Endothelial cell of umbilical vein (primary cell): ENCODE results near the gene TNFRSF1B. TPM values are rescaled to one million over a fixed set of nuclear protein-coding genes. Genes with fewer than 3 reads are reported as not detected.

Source experiments
- BruUV-seq: library from RNA; stranded (reverse); fragments of 400-500 nt; replicated peaks from 2 replicates; lab custom pipeline; 2021; lab: Mats Ljungman, UMichigan
- CTCF ChIA-PET: fragments of 300-600, 350-600 bp; sonication (Branson Sonifier 250); formaldehyde crosslinking; loops from one replicate; lab custom pipeline; 2021; ENCODE audit warnings: antibody characterized with exemption, inconsistent platforms; lab: Charles Lee
- POLR2A ChIA-PET: fragments of 300-600, 350-600 bp; sonication (Branson Sonifier 250); formaldehyde crosslinking; loops from one replicate; lab custom pipeline; 2021; ENCODE audit warnings: antibody characterized with exemption, inconsistent platforms; lab: Charles Lee
- DNase-seq: peaks from one replicate; pipeline ENCODE4 v3.0.0-alpha.2; 2011; ENCODE audit warnings: low read depth, low spot score
- FAIRE-seq: peaks from 2 replicates; lab custom pipeline; 2011; peaks lifted over from hg19 to GRCh38; lab: Jason Lieb, UNC
- H2AFZ ChIP-seq: 2 replicates; pipeline ENCODE4 v1.6.0; 2012; ENCODE audit warnings: low read depth, low read length, control low read depth, inconsistent platforms
- H3K27ac ChIP-seq: 2 replicates; pipeline ENCODE4 v1.5.1; 2011; ENCODE audit warnings: low read depth, mild to moderate bottlenecking, control low read depth, low read length, moderate library complexity; ENCODE audit not compliant: insufficient read depth
- H3K27me3 ChIP-seq, 2 experiments: 2 replicates each; pipeline versions ENCODE4 v1.6.0 to v1.6.1; 2011; ENCODE audit warnings: low read length in 2 of 2, mixed read lengths in 1 of 2; ENCODE audit not compliant: control insufficient read depth in 2 of 2, insufficient read depth in 2 of 2
- H3K36me3 ChIP-seq, 2 experiments: 2 replicates in 1 of 2; 3 replicates in 1 of 2; pipeline ENCODE4 v1.5.1; 2011; ENCODE audit warnings: low read length in 2 of 2, mild to moderate bottlenecking in 1 of 2, moderate library complexity in 1 of 2; ENCODE audit not compliant: control insufficient read depth in 2 of 2, insufficient read depth in 2 of 2; ENCODE audit errors: extremely low read depth in 1 of 2
- H3K4me1 ChIP-seq: 3 replicates; pipeline ENCODE4 v1.5.1; 2011; ENCODE audit warnings: mild to moderate bottlenecking, low read length; ENCODE audit not compliant: control insufficient read depth, insufficient read depth; ENCODE audit errors: extremely low read depth
- H3K4me2 ChIP-seq: 2 replicates; pipeline ENCODE4 v1.6.1; 2011; ENCODE audit warnings: low read length, control low read depth, mixed read lengths; ENCODE audit not compliant: insufficient read depth
- H3K4me3 ChIP-seq, 3 experiments: fragments of 200-600 bp in 1 of 3; sonication (generic), shearing (Covaris generic) in 1 of 3; replicated peaks in 1 of 3; 2 replicates each; pipeline ENCODE4 v1.5.1; 2011 to 2016; ENCODE audit warnings: control low read depth in 3 of 3, low read length in 3 of 3, mild to moderate bottlenecking in 2 of 3, inconsistent platforms in 1 of 3, low read depth in 1 of 3, moderate library complexity in 1 of 3; ENCODE audit not compliant: insufficient read depth in 1 of 3
- H3K79me2 ChIP-seq: 2 replicates; pipeline ENCODE4 v1.6.0; 2012; ENCODE audit warnings: low read length, inconsistent platforms; ENCODE audit not compliant: control insufficient read depth, insufficient read depth
- H3K9ac ChIP-seq: replicated peaks from 2 replicates; pipeline ENCODE3; 2011; ENCODE audit warnings: low read length, control low read depth; ENCODE audit not compliant: insufficient read depth; ENCODE audit errors: extremely low read depth
- H3K9me1 ChIP-seq: replicated peaks from 3 replicates; pipeline ENCODE4 v1.6.0; 2011; ENCODE audit warnings: mild to moderate bottlenecking, low read length; ENCODE audit not compliant: control insufficient read depth, insufficient read depth; ENCODE audit errors: extremely low read depth
- H3K9me3 ChIP-seq: replicated peaks from 2 replicates; pipeline ENCODE4 v1.5.1; 2012; ENCODE audit warnings: low read length, inconsistent platforms; ENCODE audit not compliant: control insufficient read depth, insufficient read depth
- H4K20me1 ChIP-seq: replicated peaks from 2 replicates; pipeline ENCODE3; 2011; ENCODE audit warnings: mild to moderate bottlenecking, low read length; ENCODE audit not compliant: control insufficient read depth, insufficient read depth; ENCODE audit errors: extremely low read depth
- CTCF ChIP-seq, 2 donors: IDR thresholded peaks; 1 replicate in 1 of 2; 2 replicates in 1 of 2; pipeline ENCODE4 v1.5.1; 2011; ENCODE audit warnings: low read length in 2 of 2, mild to moderate bottlenecking in 2 of 2, moderate library complexity in 2 of 2, control low read depth in 1 of 2, inconsistent platforms in 1 of 2, low read depth in 1 of 2; ENCODE audit not compliant: insufficient read depth in 1 of 2; ENCODE audit errors: extremely low read depth in 1 of 2
- EZH2 ChIP-seq: IDR thresholded peaks from 2 replicates; pipeline ENCODE4 v1.6.1; 2012; ENCODE audit warnings: borderline replicate concordance, low read depth, mild to moderate bottlenecking, moderate library complexity, low read length, inconsistent platforms; ENCODE audit not compliant: severe bottlenecking
- FOS ChIP-seq: IDR thresholded peaks from 2 replicates; pipeline ENCODE4 v1.6.1; 2011; ENCODE audit warnings: mild to moderate bottlenecking, low read length, moderate library complexity, borderline replicate concordance; ENCODE audit not compliant: insufficient read depth
- GATA2 ChIP-seq: IDR thresholded peaks from 2 replicates; pipeline ENCODE4 v1.7.0; 2011; ENCODE audit warnings: low read depth, mild to moderate bottlenecking, moderate library complexity, mixed read lengths, low read length; ENCODE audit not compliant: insufficient read length, insufficient read depth
- JUN ChIP-seq: IDR thresholded peaks from 2 replicates; pipeline ENCODE4 v1.6.1; 2011; ENCODE audit warnings: borderline replicate concordance, low read depth; ENCODE audit not compliant: insufficient read length, insufficient read depth
- MAX ChIP-seq: IDR thresholded peaks from 2 replicates; pipeline ENCODE4 v1.6.1; 2011; ENCODE audit not compliant: insufficient read depth, insufficient read length
- MYC ChIP-seq: IDR thresholded peaks from one replicate; pipeline ENCODE4 v1.6.1; 2011; ENCODE audit warnings: mild to moderate bottlenecking, low read depth, low read length
- POLR2A ChIP-seq: IDR thresholded peaks from 2 replicates; pipeline ENCODE4 v1.6.1; 2012; ENCODE audit warnings: low read depth, mild to moderate bottlenecking, control low read depth, low read length
- POLR2AphosphoS5 ChIP-seq: IDR thresholded peaks from 2 replicates; pipeline ENCODE4 v1.6.1; 2012; ENCODE audit warnings: low read depth, mild to moderate bottlenecking, control low read depth, low read length, moderate library complexity; ENCODE audit not compliant: insufficient read depth
- dilution Hi-C: fragments of 300-500 bp; cut with MboI; formaldehyde crosslinking; loops from one replicate; pipeline ENCODE4 v1.15.0; 2019; ENCODE audit warnings: low sequenced_read_pairs; ENCODE audit not compliant: extremely low pct_ligation_motif_present
- intact Hi-C: fragments of 100-400 bp; cut with micrococcal nuclease; formaldehyde crosslinking; loops from one replicate; pipeline ENCODE4 v1.10.0; 2022
- polyA plus RNA-seq, 4 experiments: library from polyadenylated mRNA; depleted of rRNA in 3 of 4; stranded (reverse) in 3 of 4; unstranded in 1 of 4; fragments of >200 nt; gene quantifications; 2 replicates each; pipeline versions ENCODE4 v1.2.1 to v1.2.3, GENCODE V29; 2011 to 2012; ENCODE audit warnings: missing spikeins in 1 of 4
- total RNA-seq: library from RNA; stranded (reverse); gene quantifications from 2 replicates; pipeline ENCODE4 v1.2.3, GENCODE V29; 2021

The TNFRSF1B gene
- total and polyA plus RNA-seq, 2 donors (not counting 3 experiments of a cell fraction or from before 2014, with no cell fraction given): 53.6 to 65.9 TPM

- CTCF ChIA-PET: interaction anchor here (0.7 to 8.3 kb wide), 5 partner anchors 11 to 70 kb away, joined by 3 to 118 read pairs (median 3); no protein-coding TSS in a partner anchor
Observed at GRCh38 chr1:12188657-12189327, 22.0 kb downstream of the TNFRSF1B start.

More at GRCh38 chr1:12188657-12189327, 22.0 kb downstream of the TNFRSF1B start:
- Histone ChIP-seq H3K36me3 (peaks cover 0 to 28% of the 10 kb centered on the region in 2 experiments), H3K9ac (no peak overlapping the region), H2AFZ (no peak overlapping the region), H3K4me1 (peaks cover 25% of the 10 kb centered on the region), H3K9me3 (no peaks in the 10 kb centered on the region), H3K9me1 (no peaks in the 10 kb centered on the region), H3K4me2 (no peak overlapping the region), H3K27me3 (no peaks in the 10 kb centered on the region), H3K79me2 (peaks cover 12% of the 10 kb centered on the region), H3K27ac (no peak overlapping the region), H4K20me1 (no peaks in the 10 kb centered on the region), H3K4me3 (no peak overlapping the region)
- intact Hi-C loops (no loop called here), dilution Hi-C loops (no loop called here)
- TF ChIP-seq MYC (no peak), CTCF (IDR thresholded peaks at IDR 0.05; ENCODE audit: extremely low read depth in 1 of 2, insufficient read depth in 1 of 2, low read depth in 1 of 2, low read length in 2 of 2) (no peak), JUN (no peak), POLR2AphosphoS5 (no peak), POLR2A (no peak), FOS (no peak), GATA2 (no peak), EZH2 (no peak), MAX (no peak)
- POLR2A ChIA-PET: no interaction called here
- no TSS peak for BruUV-seq
- DNase-seq: no peak
- FAIRE-seq: no peak
